GM20000 (cell line): Measurements from ENCODE around the gene ITGB7.

Source experiments
- DNase-seq: peaks from one replicate; pipeline ENCODE4 v3.0.0; 2012; ENCODE audit warnings: low spot score
- CTCF ChIP-seq: IDR thresholded peaks from 2 replicates; pipeline ENCODE4 v1.5.1; 2012; ENCODE audit warnings: mild to moderate bottlenecking, control low read depth; ENCODE audit errors: extremely low read depth, missing control alignments

Gene ITGB7

GRCh38 chr12:53245286-53245685 is 38.2 kb upstream of the ITGB7 start:
- DNase-seq, result no peak
- no peak for TF ChIP-seq CTCF

- TF ChIP-seq CTCF, result no peak
- no peak for DNase-seq
Measured at GRCh38 chr12:53244337-53244736, 37.3 kb upstream of the ITGB7 start.

GRCh38 chr12:53241623-53242412 is 34.8 kb upstream of the ITGB7 start:
- no peak for DNase-seq
- no peak for TF ChIP-seq CTCF

GRCh38 chr12:53239643-53240258 is 32.7 kb upstream of the ITGB7 start:
- no peak for TF ChIP-seq CTCF
- no peak for DNase-seq

- no peak for DNase-seq
- no peak for TF ChIP-seq CTCF
Measured at GRCh38 chr12:53236443-53237111, 29.5 kb upstream of the ITGB7 start.

GRCh38 chr12:53235742-53236442 is 28.8 kb upstream of the ITGB7 start:
- DNase-seq, result no peak

More at GRCh38 chr12:53235742-53236442, 28.8 kb upstream of the ITGB7 start:
- no peak for TF ChIP-seq CTCF
